WERI-Rb-1 (cell line): ENCODE measurements around the gene UBE2D3.
A peak's percentile ranks its signal among the peaks of the same experiment; 100 is the strongest.

Experiments
- DNase-seq: peaks from one replicate; pipeline ENCODE4 v3.0.0-alpha.2; 2020
- H3K27ac ChIP-seq: fragments of 250-450 bp; sonication (Bioruptor Pico); 2 replicates; pipeline ENCODE4 v1.5.1; 2020; ENCODE audit warnings: mild to moderate bottlenecking, moderate library complexity
- H3K27me3 ChIP-seq: fragments of 250-450 bp; sonication (Bioruptor Pico); 2 replicates; pipeline ENCODE4 v1.5.1; 2021; ENCODE audit warnings: mild to moderate bottlenecking, low read depth, moderate library complexity; ENCODE audit not compliant: insufficient read depth, severe bottlenecking
- H3K36me3 ChIP-seq: fragments of 250-450 bp; sonication (Bioruptor Pico); 2 replicates; pipeline ENCODE4 v1.5.1; 2020; ENCODE audit warnings: mild to moderate bottlenecking, moderate library complexity
- H3K4me3 ChIP-seq: 2 replicates; pipeline ENCODE4 v1.5.1; 2011; ENCODE audit warnings: low read depth, mild to moderate bottlenecking, control low read depth, low read length
- H3K9me3 ChIP-seq: fragments of 250-450 bp; sonication (Bioruptor Pico); 2 replicates; pipeline ENCODE4 v1.5.1; 2021; ENCODE audit warnings: mild to moderate bottlenecking, moderate library complexity; ENCODE audit not compliant: severe bottlenecking
- CTCF ChIP-seq: IDR thresholded peaks from 2 replicates; pipeline ENCODE4 v1.5.1; 2011; ENCODE audit warnings: low read depth, mild to moderate bottlenecking, control low read depth, inconsistent platforms, low read length

UBE2D3 gene

GRCh38 chr4:102826105-102826889, 1.1 kb downstream of the UBE2D3 start:
- Histone ChIP-seq H3K9me3 (no peaks in the 10 kb centered on the region), H3K4me3 (peak overlapping the region; percentile 77), H3K36me3 (peaks cover 62% of the 10 kb centered on the region), H3K27me3 (no peaks in the 10 kb centered on the region), H3K27ac (peak overlapping the region; percentile 100)
- no peak for DNase-seq
- no peak for TF ChIP-seq CTCF

- peaks cover 67% of the 10 kb centered on the region for H3K36me3 ChIP-seq
- DNase-seq = no peak
Observed at GRCh38 chr4:102825261-102826091, 1.9 kb downstream of the UBE2D3 start.

GRCh38 chr4:102824398-102824797, 3.0 kb downstream of the UBE2D3 start:
- no peaks in the 10 kb centered on the region for H3K27me3 ChIP-seq
- peak overlapping the region; percentile 77 for H3K4me3 ChIP-seq
- DNase-seq = no peak
- H3K36me3 ChIP-seq = peaks cover 78% of the 10 kb centered on the region
- H3K9me3 ChIP-seq = no peaks in the 10 kb centered on the region
- TF ChIP-seq CTCF = no peak
- peak overlapping the region; percentile 100 for H3K27ac ChIP-seq

More at GRCh38 chr4:102825261-102826091, 1.9 kb downstream of the UBE2D3 start:
- peak overlapping the region; percentile 77 for H3K4me3 ChIP-seq
- no peaks in the 10 kb centered on the region for H3K27me3 ChIP-seq
- H3K9me3 ChIP-seq = no peaks in the 10 kb centered on the region
- H3K27ac ChIP-seq = peak overlapping the region; percentile 100
- TF ChIP-seq CTCF = no peak

GRCh38 chr4:102823897-102824296, 3.5 kb downstream of the UBE2D3 start:
- H3K36me3 ChIP-seq = peaks cover 81% of the 10 kb centered on the region
- H3K27ac ChIP-seq = no peak overlapping the region
- no peaks in the 10 kb centered on the region for H3K27me3 ChIP-seq
- no peaks in the 10 kb centered on the region for H3K9me3 ChIP-seq
- no peak for TF ChIP-seq CTCF
- no peak for DNase-seq
- no peak overlapping the region; the same call in 1 of the 2 replicates for H3K4me3 ChIP-seq

- Histone ChIP-seq H3K9me3 (no peaks in the 10 kb centered on the region), H3K4me3 (no peak overlapping the region), H3K36me3 (peaks cover 84% of the 10 kb centered on the region), H3K27ac (no peak overlapping the region), H3K27me3 (no peaks in the 10 kb centered on the region)
- no peak for DNase-seq
- no peak for TF ChIP-seq CTCF
Observed at GRCh38 chr4:102823464-102823863, 3.9 kb downstream of the UBE2D3 start.
